Measurements from ENCODE around the gene ATG10. TPM values are rescaled to one million over a fixed set of nuclear protein-coding genes. Genes with fewer than 3 reads are reported as not detected.

The ATG10 gene
- total and polyA plus RNA-seq, 2 of the 8 experiments (the other 6 are each of a cell fraction or from before 2014, with no cell fraction given) = 3.7 to 8.8 TPM

- TF ChIP-seq, protein P1, sequence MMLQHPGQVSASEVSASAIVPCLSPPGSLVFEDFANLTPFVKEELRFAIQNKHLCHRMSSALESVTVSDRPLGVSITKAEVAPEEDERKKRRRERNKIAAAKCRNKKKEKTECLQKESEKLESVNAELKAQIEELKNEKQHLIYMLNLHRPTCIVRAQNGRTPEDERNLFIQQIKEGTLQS (IDR thresholded peaks at IDR 0.05; ENCODE audit: insufficient read depth, low read depth, low read length) = no peak
Observed at GRCh38 chr5:82074950-82075349, 103.1 kb downstream of the ATG10 start (continued).

Measured in H1 (cell line).